AG09319 (cell line): ENCODE results near the gene UGT2B15.
"Not testable (repeated sequence)": the region's sequence is repeated elsewhere in the genome, so short reads cannot be mapped to it uniquely, and the experiment has no call there.

Experiments
- DNase-seq: peaks from one replicate; pipeline ENCODE4 v3.0.0-alpha.2; 2010; ENCODE audit warnings: low read depth; ENCODE audit errors: extremely low read depth
- CTCF ChIP-seq: IDR thresholded peaks from 2 replicates; pipeline ENCODE4 v1.5.1; 2011; ENCODE audit warnings: low read depth, mild to moderate bottlenecking, inconsistent platforms, low read length, moderate library complexity

The UGT2B15 gene

GRCh38 chr4:68658672-68659071 lies 11.8 kb downstream of the UGT2B15 start:
- DNase-seq, result no peak
- TF ChIP-seq CTCF, result no peak

GRCh38 chr4:68657022-68657594 lies 13.3 kb downstream of the UGT2B15 start:
- DNase-seq, result not testable (repeated sequence)

- DNase-seq, result not testable (repeated sequence)
These were observed 13.9 kb downstream of the UGT2B15 start for GRCh38 chr4:68656445-68656973.

- TF ChIP-seq CTCF, result no peak
- no peak for DNase-seq
These were observed 14.5 kb downstream of the UGT2B15 start for GRCh38 chr4:68655764-68656444.

GRCh38 chr4:68654946-68655721 lies 15.3 kb downstream of the UGT2B15 start:
- TF ChIP-seq CTCF, result no peak
- DNase-seq, result no peak

- no peak for TF ChIP-seq CTCF
- no peak for DNase-seq
These were observed 18.5 kb downstream of the UGT2B15 start for GRCh38 chr4:68651932-68652331.

- no peak for TF ChIP-seq CTCF
- DNase-seq, result no peak
These were observed 40.1 kb downstream of the UGT2B15 start for GRCh38 chr4:68630371-68630770.

- not testable (repeated sequence) for DNase-seq
These were observed 47.7 kb downstream of the UGT2B15 start for GRCh38 chr4:68622731-68623130.
